Activated CD4-positive, alpha-beta memory T cell treated with anti-CD3 and anti-CD28 coated beads, Interleukin-2, amount 10 ng/mL, durations not matched to agents 7 days and 5 days (primary cell): ENCODE measurements around the gene METTL9. TPM values are rescaled to one million over a fixed set of nuclear protein-coding genes. Genes with fewer than 3 reads are reported as not detected.
"Not testable (repeated sequence)": the region's sequence is repeated elsewhere in the genome, so short reads cannot be mapped to it uniquely, and the experiment has no call there.

Experiments used
- CTCF ChIA-PET: fragments of 350-600 bp; sonication (Branson Sonifier 250); formaldehyde crosslinking; loops from one replicate; lab custom pipeline; 2021; ENCODE audit warnings: antibody characterized with exemption, inconsistent platforms; lab: Charles Lee
- POLR2A ChIA-PET: fragments of 350-600 bp; sonication (Branson Sonifier 250); formaldehyde crosslinking; loops from one replicate; lab custom pipeline; 2021; ENCODE audit warnings: antibody characterized with exemption; lab: Charles Lee
- DNase-seq: peaks from one replicate; pipeline ENCODE4 v3.0.0-alpha.2; 2020
- H3K27ac Mint-ChIP-seq: one replicate; pipeline ENCODE4 v1.8.0; 2021; ENCODE audit warnings: mild to moderate bottlenecking, mixed read lengths
- H3K27me3 Mint-ChIP-seq: one replicate; pipeline ENCODE4 v1.8.0; 2021; ENCODE audit warnings: mixed read lengths
- H3K36me3 Mint-ChIP-seq: one replicate; pipeline ENCODE4 v1.8.0; 2021; ENCODE audit warnings: low read depth, mixed read lengths
- H3K4me1 Mint-ChIP-seq: one replicate; pipeline ENCODE4 v1.8.0; 2021; ENCODE audit warnings: mixed read lengths
- H3K4me3 Mint-ChIP-seq: one replicate; pipeline ENCODE4 v1.8.0; 2021; ENCODE audit warnings: mild to moderate bottlenecking, mixed read lengths
- H3K9me3 Mint-ChIP-seq: one replicate; pipeline ENCODE4 v1.8.0; 2021; ENCODE audit warnings: mixed read lengths
- total RNA-seq, 2 experiments: library from RNA; stranded (reverse); gene quantifications; one replicate each; pipeline ENCODE4 v1.2.3, GENCODE V29; 2021

The METTL9 gene
- total RNA-seq, 2 experiments from 2014 or later, result 84.2 to 86.1 TPM

DNA sequence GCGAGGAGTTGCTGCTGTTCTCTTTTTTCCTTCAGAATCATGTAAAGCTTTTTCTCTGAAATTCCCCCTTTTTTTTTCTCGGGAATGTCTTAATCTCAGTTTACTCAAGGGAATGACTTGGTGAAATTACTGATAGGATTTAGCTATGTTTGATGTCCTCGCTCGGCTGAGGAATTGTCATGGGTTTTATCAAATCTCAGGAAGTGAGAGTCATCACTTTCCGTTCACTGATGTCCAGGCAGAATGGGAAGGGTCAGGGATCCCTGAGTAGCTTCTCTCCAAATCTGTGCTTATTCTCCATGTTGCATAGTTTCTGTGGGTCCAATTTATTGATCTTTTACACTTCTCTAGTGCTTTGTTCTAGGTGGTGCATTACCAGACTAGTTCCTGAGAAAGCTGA, 46.7 kb downstream of the METTL9 start:
- peak overlapping the region; percentile 76 for H3K4me3 Mint-ChIP-seq
- ChIA-PET CTCF (interaction anchor here (0.8 to 5.0 kb wide), 7 partner anchors 11 to 62 kb away, joined by 3 to 40 read pairs (median 3); no protein-coding TSS in a partner anchor), POLR2A (interaction anchor here (0.7 to 3.7 kb wide), 10 partner anchors 11 to 306 kb away, joined by 3 to 27 read pairs (median 4); partner anchors contain the start of gene METTL9)
- no peak for DNase-seq
- H3K4me1 Mint-ChIP-seq, result peaks cover 47% of the 10 kb centered on the region
- H3K27me3 Mint-ChIP-seq, result no peaks in the 10 kb centered on the region
- peaks cover 7% of the 10 kb centered on the region for H3K36me3 Mint-ChIP-seq
- peak overlapping the region; percentile 91 for H3K27ac Mint-ChIP-seq
- no peaks in the 10 kb centered on the region for H3K9me3 Mint-ChIP-seq

DNA sequence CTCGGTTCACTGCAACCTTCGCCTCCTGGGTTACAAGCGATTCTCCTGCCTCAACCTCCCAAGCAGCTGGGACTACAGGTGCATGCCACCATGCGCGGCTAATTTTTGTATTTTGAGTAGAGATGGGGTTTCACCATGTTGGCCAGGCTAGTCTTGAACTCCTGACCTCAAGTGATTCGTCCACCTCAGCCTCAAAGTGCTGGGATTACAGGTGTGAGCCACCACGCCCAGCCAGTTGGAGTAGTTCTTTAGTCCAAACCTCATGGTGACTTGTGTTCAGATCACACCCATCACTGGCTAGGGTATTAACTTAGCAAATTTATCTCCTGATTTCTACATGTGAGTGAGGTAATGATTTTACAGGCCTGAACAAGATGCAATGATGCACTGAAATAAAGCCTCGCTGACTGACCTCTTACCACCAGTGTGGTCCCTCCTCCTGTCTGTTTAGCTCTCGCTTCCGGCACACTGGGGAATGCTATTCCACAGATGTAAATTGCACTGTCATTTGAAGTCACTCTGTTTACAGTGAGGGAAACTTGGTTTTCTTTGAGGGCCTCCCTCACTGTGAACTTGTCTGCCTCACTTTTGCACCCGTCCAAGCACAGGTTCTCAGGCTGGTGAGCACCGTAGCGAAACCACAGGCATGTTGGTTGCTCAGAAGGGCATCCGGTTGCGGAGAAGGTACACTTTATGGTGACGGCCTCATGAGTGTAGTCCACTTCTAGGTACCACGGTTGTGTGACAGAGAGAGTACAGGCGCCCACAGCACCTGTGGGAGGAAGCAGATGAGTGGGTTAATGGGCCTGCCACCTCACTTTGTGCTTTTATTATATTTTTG, 47.6 kb downstream of the METTL9 start:
- no peaks in the 10 kb centered on the region for H3K27me3 Mint-ChIP-seq
- peak; percentile 89 for DNase-seq
- peaks cover 47% of the 10 kb centered on the region for H3K4me1 Mint-ChIP-seq
- H3K4me3 Mint-ChIP-seq, result peak overlapping the region; percentile 36
- ChIA-PET POLR2A (interaction anchor here (1.4 to 3.7 kb wide), 6 partner anchors 10 to 127 kb away, joined by 3 to 27 read pairs (median 8); no protein-coding TSS in a partner anchor), CTCF (interaction anchor here (0.9 to 5.0 kb wide), 2 partner anchors 10 to 42 kb away, joined by 3 to 40 read pairs; no protein-coding TSS in a partner anchor)
- peak overlapping the region; percentile 91 for H3K27ac Mint-ChIP-seq
- peaks cover 7% of the 10 kb centered on the region for H3K36me3 Mint-ChIP-seq
- H3K9me3 Mint-ChIP-seq, result no peaks in the 10 kb centered on the region

DNA sequence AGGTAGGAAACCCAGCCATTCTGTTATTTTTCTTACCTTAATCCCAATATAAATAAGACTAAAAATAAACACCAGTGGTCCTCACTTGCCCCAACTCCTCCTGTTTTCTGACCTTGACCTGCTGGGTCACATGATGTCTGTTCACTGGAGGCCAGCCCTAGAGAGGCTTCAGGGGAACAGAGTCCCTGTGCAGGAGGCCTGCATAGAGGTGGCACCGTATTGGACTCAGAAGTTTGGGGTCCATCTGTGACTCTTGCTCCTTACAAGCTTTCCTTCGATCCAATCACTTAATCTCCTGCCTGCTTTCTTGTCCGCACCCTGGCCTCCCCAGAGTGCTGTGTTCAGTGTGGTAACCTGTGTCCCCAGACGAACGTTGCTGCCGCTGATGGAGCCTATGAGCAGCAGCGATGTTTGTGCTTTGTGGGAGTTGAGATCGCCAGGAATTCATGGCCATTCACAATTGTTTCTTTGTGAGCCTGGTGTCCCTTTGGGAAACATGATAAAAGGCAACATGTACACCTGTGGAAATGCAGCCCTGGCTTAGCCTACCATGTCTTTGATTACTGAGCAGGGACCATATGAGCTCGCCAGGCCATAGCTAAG, 48.3 kb downstream of the METTL9 start:
- peak overlapping the region; percentile 91 for H3K27ac Mint-ChIP-seq
- no peak overlapping the region for H3K4me3 Mint-ChIP-seq
- ChIA-PET POLR2A (interaction anchor here (2.0 to 3.7 kb wide), 2 partner anchors 10 to 38 kb away, joined by 12 to 27 read pairs; no protein-coding TSS in a partner anchor), CTCF (interaction anchor here (5.0 kb wide), 1 partner anchor 10 kb away, joined by 40 read pairs; no protein-coding TSS in a partner anchor)
- DNase-seq, result no peak
- peaks cover 7% of the 10 kb centered on the region for H3K36me3 Mint-ChIP-seq
- H3K4me1 Mint-ChIP-seq, result peaks cover 47% of the 10 kb centered on the region
- no peaks in the 10 kb centered on the region for H3K9me3 Mint-ChIP-seq
- no peaks in the 10 kb centered on the region for H3K27me3 Mint-ChIP-seq

DNA sequence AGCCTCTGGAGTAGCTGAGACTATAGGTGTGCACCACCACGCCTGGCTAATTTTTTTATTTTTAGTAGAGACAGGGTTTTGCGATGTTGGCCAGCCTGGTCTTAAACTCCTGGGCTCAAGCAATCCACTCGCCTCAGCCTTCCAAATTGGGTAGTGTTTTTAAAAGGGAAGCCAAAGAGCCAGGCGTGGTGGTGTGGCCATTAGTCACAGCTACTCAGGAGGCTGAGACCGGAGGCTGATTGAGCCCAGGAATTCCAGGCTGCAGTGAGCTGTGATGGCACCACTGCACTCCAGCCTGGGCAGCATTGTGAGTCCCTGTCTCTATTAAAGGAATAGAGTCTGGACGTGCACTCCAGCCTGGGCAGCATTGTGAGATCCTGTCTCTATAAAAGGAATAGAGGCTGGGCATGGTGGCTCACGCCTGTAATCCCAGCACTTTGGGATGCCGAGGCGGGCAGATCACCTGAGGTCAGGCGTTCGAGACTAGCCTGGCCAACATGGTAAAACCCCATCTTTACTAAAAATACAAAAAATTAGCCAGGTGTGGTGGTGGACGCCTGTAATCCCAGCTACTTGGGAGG, 50.5 kb downstream of the METTL9 start:
- POLR2A ChIA-PET, H3K9me3 Mint-ChIP-seq, DNase-seq, H3K4me3 Mint-ChIP-seq, H3K27me3 Mint-ChIP-seq, H3K27ac Mint-ChIP-seq: not testable (repeated sequence)
- CTCF ChIA-PET, result interaction anchor here (0.7 to 5.0 kb wide), 2 partner anchors 7 to 1784 kb away, joined by 3 to 40 read pairs; no protein-coding TSS in a partner anchor
- Mint-ChIP-seq H3K36me3 (peaks cover 11% of the 10 kb centered on the region), H3K4me1 (peaks cover 47% of the 10 kb centered on the region)

DNA sequence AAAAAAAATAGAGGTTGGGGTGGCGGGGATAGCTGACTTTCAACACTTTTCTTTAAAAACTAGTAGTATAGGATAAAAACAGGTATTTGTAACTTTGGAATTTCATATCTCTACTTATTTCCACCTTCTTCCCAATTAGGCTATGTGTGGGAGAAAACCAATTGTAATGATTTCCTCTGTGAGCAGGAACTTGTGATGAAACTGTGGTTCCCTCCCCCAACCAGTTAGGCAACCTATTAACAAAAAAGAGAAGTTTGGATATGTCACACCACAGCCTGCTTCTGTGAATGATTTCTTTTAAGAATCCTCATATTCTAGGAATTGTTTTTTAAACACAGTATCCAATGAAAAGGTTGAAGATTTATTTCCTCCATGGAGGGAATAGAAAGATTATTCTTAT, 51.1 kb downstream of the METTL9 start:
- Mint-ChIP-seq H3K4me1 (peaks cover 43% of the 10 kb centered on the region), H3K27me3 (no peaks in the 10 kb centered on the region), H3K27ac (no peak overlapping the region), H3K4me3 (no peak overlapping the region), H3K36me3 (peaks cover 16% of the 10 kb centered on the region), H3K9me3 (no peaks in the 10 kb centered on the region)
- DNase-seq, result no peak
- ChIA-PET CTCF (interaction anchor here (0.7 kb wide), 1 partner anchor 1784 kb away, joined by 3 read pairs; no protein-coding TSS in a partner anchor), POLR2A (no interaction called here)

DNA sequence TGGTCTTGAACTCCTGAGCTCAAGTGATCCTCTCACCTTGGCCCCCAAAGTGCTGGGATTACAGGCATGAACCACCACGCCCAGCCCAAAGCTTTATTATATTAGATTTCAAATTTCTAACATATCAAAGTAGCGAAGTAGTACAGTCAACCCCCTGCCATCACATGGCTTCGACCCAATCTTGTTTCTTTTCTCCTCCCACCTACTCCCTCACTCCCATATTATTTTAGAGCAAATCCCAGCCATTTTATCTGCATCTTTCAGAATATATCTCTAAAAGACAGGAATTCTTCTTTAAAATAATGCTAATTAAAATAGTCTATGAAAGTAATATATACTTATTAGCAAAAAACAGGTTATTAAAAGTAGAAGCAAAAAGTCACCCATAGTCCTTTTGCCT, 52.1 kb downstream of the METTL9 start:
- H3K4me3 Mint-ChIP-seq, result no peak overlapping the region
- H3K36me3 Mint-ChIP-seq, result peaks cover 21% of the 10 kb centered on the region
- peaks cover 40% of the 10 kb centered on the region for H3K4me1 Mint-ChIP-seq
- DNase-seq, result no peak
- ChIA-PET CTCF (interaction anchor here (0.8 to 1.2 kb wide), 2 partner anchors 13 to 58 kb away, joined by 3 to 4 read pairs; no protein-coding TSS in a partner anchor), POLR2A (no interaction called here)
- H3K27me3 Mint-ChIP-seq, result no peaks in the 10 kb centered on the region
- H3K27ac Mint-ChIP-seq, result no peak overlapping the region
- no peaks in the 10 kb centered on the region for H3K9me3 Mint-ChIP-seq

DNA sequence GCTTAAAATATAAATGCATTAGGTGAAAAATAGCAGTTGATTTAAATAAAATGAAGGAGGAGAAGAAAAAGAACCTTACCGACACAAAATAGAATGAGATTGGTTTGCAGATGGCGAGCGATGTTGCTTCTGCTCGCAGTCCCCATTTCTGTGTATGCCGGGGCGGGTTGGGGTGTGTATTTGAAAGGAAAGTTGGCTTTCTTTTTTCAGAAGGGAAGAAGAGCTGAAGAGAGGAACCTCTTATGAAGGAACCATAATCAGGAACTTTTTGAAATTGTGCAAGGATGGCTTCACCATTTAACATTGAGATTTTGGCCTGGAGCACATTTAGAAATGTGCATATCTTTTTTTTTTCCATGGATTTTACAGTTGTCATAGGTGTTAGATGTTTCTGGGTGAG, 53.1 kb downstream of the METTL9 start, which contains the start of gene IGSF6:
Gene IGSF6 (minus strand): TSS at position 156 of the 400 bp plus-strand sequence. CDS start 10 bp downstream, at position 146.
- peaks cover 21% of the 10 kb centered on the region for H3K36me3 Mint-ChIP-seq
- H3K4me3 Mint-ChIP-seq, result no peak within 1 kb of the TSS
- H3K4me1 Mint-ChIP-seq, result peaks cover 41% of the 10 kb centered on the region
- POLR2A ChIA-PET, result no interaction called here
- no peaks in the 10 kb centered on the region for H3K9me3 Mint-ChIP-seq
- H3K27ac Mint-ChIP-seq, result no peak within 1 kb of the TSS
- H3K27me3 Mint-ChIP-seq, result no peaks in the 10 kb centered on the region
- CTCF ChIA-PET, result interaction anchor here (1.2 kb wide), 2 partner anchors 11 to 14 kb away, joined by 3 to 4 read pairs; no protein-coding TSS in a partner anchor
- DNase-seq, result no peak

DNA sequence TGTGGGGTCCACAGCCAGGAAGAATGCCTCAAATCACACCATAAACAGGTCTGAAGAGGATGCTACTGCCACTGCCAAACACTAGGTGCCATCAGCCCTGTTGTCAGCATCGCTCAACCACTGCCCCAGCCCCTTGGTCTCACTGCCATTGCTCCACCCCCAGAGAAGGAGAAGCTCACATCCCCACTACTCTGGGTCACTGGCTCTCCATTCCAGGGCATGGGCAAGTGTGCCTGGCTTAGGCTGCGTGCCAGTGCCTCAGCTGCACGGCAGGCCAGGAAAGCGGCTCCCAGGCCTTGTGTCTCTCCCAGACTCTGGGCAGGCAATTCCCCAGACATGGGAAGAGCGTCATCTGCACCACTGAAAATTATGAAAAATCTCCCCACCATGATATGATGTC, 54.2 kb downstream of the METTL9 start:
- ChIA-PET CTCF (no interaction called here), POLR2A (no interaction called here)
- Mint-ChIP-seq H3K27me3 (no peaks in the 10 kb centered on the region), H3K36me3 (peaks cover 16% of the 10 kb centered on the region), H3K9me3 (no peaks in the 10 kb centered on the region), H3K27ac (no peak overlapping the region), H3K4me1 (peaks cover 39% of the 10 kb centered on the region), H3K4me3 (no peak overlapping the region)
- no peak for DNase-seq

DNA sequence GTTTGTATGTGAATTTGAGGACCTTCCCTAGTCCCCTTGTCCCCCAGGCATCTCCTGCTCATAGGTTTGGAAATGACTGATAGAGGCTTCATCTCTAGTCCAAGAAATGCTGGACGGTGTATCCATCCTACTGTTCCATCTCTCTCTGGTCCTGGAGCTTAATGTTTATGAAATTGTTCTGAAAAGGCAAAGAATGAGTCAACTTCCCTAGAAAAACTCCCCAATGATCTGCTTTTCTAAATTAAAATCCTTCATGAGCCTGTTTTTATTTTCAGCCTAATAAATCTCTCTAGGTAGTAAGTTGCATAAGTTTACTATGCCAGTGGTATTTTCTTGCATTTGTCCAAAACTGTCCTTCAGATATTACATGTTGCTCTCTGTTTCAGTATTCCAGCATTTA, 55.1 kb downstream of the METTL9 start:
- H3K27me3 Mint-ChIP-seq, result no peaks in the 10 kb centered on the region
- H3K27ac Mint-ChIP-seq, result no peak overlapping the region
- POLR2A ChIA-PET, result no interaction called here
- CTCF ChIA-PET, result interaction anchor here (0.7 to 1.7 kb wide), 2 partner anchors 9 to 377 kb away, joined by 3 to 4 read pairs; no protein-coding TSS in a partner anchor
- no peaks in the 10 kb centered on the region for H3K9me3 Mint-ChIP-seq
- no peak overlapping the region for H3K4me3 Mint-ChIP-seq
- no peak for DNase-seq
- peaks cover 16% of the 10 kb centered on the region for H3K36me3 Mint-ChIP-seq
- H3K4me1 Mint-ChIP-seq, result peaks cover 36% of the 10 kb centered on the region

DNA sequence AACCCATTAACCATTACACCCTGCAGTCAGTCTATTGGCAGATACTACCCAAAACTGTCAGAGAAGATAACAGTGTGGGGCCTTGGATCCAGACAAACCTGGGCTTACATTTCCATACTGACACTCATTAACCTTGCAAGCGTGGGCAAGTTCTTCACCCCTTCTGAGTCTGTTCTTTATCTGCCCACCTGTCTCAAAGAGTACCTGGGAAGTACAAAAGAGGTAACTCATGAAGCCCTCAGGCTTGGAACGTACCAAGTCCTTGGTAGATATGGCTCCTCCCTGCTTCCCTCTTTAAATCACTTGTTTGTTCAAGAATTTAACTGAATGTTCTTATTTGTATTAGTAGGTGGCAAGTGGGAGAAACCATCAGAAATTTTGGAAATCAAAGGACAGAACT, 55.5 kb downstream of the METTL9 start:
- no peak overlapping the region for H3K4me3 Mint-ChIP-seq
- no peaks in the 10 kb centered on the region for H3K9me3 Mint-ChIP-seq
- H3K27ac Mint-ChIP-seq, result no peak overlapping the region
- H3K4me1 Mint-ChIP-seq, result peaks cover 36% of the 10 kb centered on the region
- no peak for DNase-seq
- ChIA-PET POLR2A (no interaction called here), CTCF (interaction anchor here (1.7 kb wide), 1 partner anchor 10 kb away, joined by 4 read pairs; no protein-coding TSS in a partner anchor)
- no peaks in the 10 kb centered on the region for H3K27me3 Mint-ChIP-seq
- peaks cover 16% of the 10 kb centered on the region for H3K36me3 Mint-ChIP-seq

DNA sequence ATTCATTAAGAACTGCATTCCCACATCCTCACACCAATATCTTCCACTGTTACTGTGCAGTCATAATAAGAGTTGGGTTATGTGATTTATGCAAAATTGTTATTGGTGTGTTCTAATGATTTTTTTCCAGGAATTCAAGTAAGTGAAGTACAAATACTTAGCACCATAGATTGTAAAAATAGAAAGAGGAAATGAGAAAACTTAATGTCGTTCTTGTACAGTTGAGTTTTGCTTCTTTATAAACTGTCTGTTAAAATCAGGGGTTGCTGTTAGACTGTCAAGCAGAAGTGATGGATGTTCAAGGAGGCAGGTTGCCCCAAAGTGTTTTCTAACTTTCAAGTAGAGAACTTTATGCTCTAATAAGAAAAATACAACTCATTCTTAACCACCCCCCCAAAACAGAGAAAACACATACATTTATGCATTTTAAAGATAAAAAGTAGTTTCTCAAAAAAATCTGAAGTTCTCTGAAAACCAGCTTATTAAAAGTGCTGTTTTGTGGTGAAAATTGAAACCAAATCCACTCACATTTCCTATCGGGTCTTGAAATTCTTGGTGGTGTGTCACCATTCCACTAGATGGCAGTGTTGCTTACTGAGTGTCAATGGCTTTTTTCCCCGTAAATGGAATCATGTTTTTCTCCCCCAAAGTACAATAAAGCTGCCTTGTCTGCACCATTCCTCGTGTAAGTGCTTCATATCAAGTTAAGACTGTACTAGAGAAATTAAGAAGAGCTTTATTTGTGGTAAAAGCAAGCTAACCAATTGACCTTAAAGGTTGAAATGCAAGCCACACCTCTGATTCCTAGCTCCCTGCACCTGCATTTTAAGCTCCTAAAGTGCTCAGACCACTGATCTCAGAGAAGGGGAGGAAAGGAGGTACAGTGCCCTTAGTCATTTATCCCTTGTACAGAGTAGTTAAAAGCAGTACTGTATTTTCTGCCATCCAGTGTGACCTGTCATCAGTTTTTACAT, 57.7 kb downstream of the METTL9 start:
- DNase-seq, result peak; percentile 34
- CTCF ChIA-PET, result interaction anchor here (0.6 to 4.7 kb wide), 32 partner anchors 9 to 420 kb away, joined by 3 to 80 read pairs (median 4); no protein-coding TSS in a partner anchor
- Mint-ChIP-seq H3K27ac (no peak overlapping the region), H3K4me1 (peaks cover 45% of the 10 kb centered on the region), H3K27me3 (no peaks in the 10 kb centered on the region), H3K36me3 (peaks cover 16% of the 10 kb centered on the region), H3K4me3 (no peak overlapping the region), H3K9me3 (no peaks in the 10 kb centered on the region)
- POLR2A ChIA-PET, result interaction anchor here (1.3 to 1.9 kb wide), 3 partner anchors 9 to 46 kb away, joined by 4 to 13 read pairs (median 12); no protein-coding TSS in a partner anchor
